Sigmoid colon (tissue), 4 donors: ENCODE data around the gene RSRC2.
"Not testable (repeated sequence)": the region's sequence is repeated elsewhere in the genome, so short reads cannot be mapped to it uniquely, and the experiment has no call there.

Experiments
- EP300 ChIP-seq, 4 donors: sonication (generic); formaldehyde crosslinking; IDR thresholded peaks; one replicate each; pipeline ENCODE4 v1.6.1; 2017; ENCODE audit warnings: antibody characterized with exemption in 4 of 4
- POLR2AphosphoS5 ChIP-seq, 4 donors: sonication (generic); formaldehyde crosslinking; IDR thresholded peaks; one replicate each; pipeline ENCODE4 v1.6.1; 2017; ENCODE audit warnings: antibody characterized with exemption in 4 of 4
- TF ChIP-seq, protein P1 (sequence below), 4 experiments: fragments of 450-650 bp in 3 of 4; fragments of 200-600 bp in 1 of 4; IDR thresholded peaks; one replicate each; pipeline ENCODE4 v1.5.1; 2016 to 2019; ENCODE audit warnings: antibody characterized with exemption in 4 of 4, mild to moderate bottlenecking in 3 of 4, moderate library complexity in 2 of 4

DNA sequence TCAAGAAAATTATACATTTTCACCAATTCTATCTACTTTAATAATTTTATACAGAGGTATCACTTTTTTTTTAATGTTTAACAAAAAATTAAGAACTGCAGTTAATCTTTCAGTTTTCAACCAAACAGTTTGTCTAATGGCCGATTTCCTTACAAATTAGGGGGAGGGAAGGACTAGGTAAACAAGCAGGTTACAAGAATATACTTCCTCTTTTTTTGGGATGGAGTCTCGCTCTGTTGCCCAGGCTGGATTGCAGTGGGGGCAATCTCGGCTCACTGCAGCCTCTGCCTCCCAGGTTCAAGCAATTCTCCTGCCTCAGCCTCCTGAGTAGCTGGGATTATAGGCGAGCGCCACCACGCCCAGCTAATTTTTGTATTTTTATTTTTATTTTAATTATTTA lies 33.5 kb downstream of the RSRC2 start:
- TF ChIP-seq, protein P1, sequence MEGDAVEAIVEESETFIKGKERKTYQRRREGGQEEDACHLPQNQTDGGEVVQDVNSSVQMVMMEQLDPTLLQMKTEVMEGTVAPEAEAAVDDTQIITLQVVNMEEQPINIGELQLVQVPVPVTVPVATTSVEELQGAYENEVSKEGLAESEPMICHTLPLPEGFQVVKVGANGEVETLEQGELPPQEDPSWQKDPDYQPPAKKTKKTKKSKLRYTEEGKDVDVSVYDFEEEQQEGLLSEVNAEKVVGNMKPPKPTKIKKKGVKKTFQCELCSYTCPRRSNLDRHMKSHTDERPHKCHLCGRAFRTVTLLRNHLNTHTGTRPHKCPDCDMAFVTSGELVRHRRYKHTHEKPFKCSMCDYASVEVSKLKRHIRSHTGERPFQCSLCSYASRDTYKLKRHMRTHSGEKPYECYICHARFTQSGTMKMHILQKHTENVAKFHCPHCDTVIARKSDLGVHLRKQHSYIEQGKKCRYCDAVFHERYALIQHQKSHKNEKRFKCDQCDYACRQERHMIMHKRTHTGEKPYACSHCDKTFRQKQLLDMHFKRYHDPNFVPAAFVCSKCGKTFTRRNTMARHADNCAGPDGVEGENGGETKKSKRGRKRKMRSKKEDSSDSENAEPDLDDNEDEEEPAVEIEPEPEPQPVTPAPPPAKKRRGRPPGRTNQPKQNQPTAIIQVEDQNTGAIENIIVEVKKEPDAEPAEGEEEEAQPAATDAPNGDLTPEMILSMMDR (IDR thresholded peaks at IDR 0.05), result not testable (repeated sequence)
- not testable (repeated sequence) for TF ChIP-seq EP300, POLR2AphosphoS5 (IDR thresholded peaks at IDR 0.05)
